Heart right ventricle (tissue), 16 donors: ENCODE data around the gene OR10H5. TPM values are rescaled to one million over a fixed set of nuclear protein-coding genes. Genes with fewer than 3 reads are reported as not detected.

Experiments used
- ATAC-seq, 8 donors: fragments of 200-7000 bp; cut with Tn5 transposase; one replicate each; pipeline ENCODE4 v1.9.1; 2020; ENCODE audit warnings: mild to moderate bottlenecking in 8 of 8, moderate library complexity in 8 of 8, moderate number of reproducible peaks in 1 of 8
- DNase-seq, 2 donors: peaks; one replicate each; pipeline ENCODE4 v3.0.0-alpha.2; 2020
- H3K27ac ChIP-seq, 10 donors: fragments of 200-600 bp; sonication (generic) in 2 of 10; one replicate each; pipeline versions ENCODE4 v1.5.0 to v1.8.0; 2020 to 2022; ENCODE audit warnings: mild to moderate bottlenecking in 3 of 10
- H3K27me3 ChIP-seq, 7 donors: fragments of 200-600 bp; one replicate each; pipeline ENCODE4 v1.8.0; 2021 to 2022; ENCODE audit warnings: mild to moderate bottlenecking in 2 of 7
- H3K36me3 ChIP-seq, 9 donors: fragments of 200-600 bp; sonication (generic) in 1 of 9; one replicate each; pipeline versions ENCODE4 v1.5.0 to v1.8.0; 2020 to 2022; ENCODE audit warnings: mild to moderate bottlenecking in 2 of 9
- H3K4me1 ChIP-seq, 9 donors: fragments of 200-600 bp; sonication (generic) in 1 of 9; one replicate each; pipeline versions ENCODE4 v1.5.0 to v1.8.0; 2020 to 2022; ENCODE audit warnings: mild to moderate bottlenecking in 4 of 9
- H3K4me3 ChIP-seq, 10 donors: fragments of 200-600 bp; sonication (generic) in 2 of 10; one replicate each; pipeline versions ENCODE4 v1.5.0 to v1.8.0; 2020 to 2022; ENCODE audit warnings: mild to moderate bottlenecking in 7 of 10, moderate library complexity in 2 of 10
- H3K9me3 ChIP-seq, 11 donors: fragments of 200-600 bp in 10 of 11; sonication (generic) in 2 of 11; one replicate each; pipeline versions ENCODE4 v1.5.0 to v1.8.0; 2013 to 2022; ENCODE audit warnings: mild to moderate bottlenecking in 2 of 11, control low read depth in 1 of 11, moderate library complexity in 1 of 11
- WGBS, 2 donors: extraction: QIAGEN DNeasy Blood & Tissue Kit; methylation state at CpG; one replicate each; pipeline ENCODE4 v1.1.7; 2013; ENCODE audit warnings: inconsistent platforms in 1 of 2; 5-methylcytosine and 5-hydroxymethylcytosine counted together
- intact Hi-C, 10 donors: fragments of 100-400 bp; cut with DNase I; formaldehyde crosslinking; loops; one replicate each; pipeline versions ENCODE4 v1.11.1 to v1.14.2; 2022
- long read RNA-seq, 3 donors: library from polyadenylated mRNA; unstranded; transcript quantifications; one replicate each; pipeline ENCODE4 v2.0.0, GENCODE V29; 2020 to 2021
- polyA plus RNA-seq, 2 donors: library from polyadenylated mRNA; stranded (reverse); fragments of 200-250 nt; gene quantifications; one replicate each; pipeline ENCODE4 v1.2.3, GENCODE V29; 2013
- total RNA-seq, 10 donors: library from RNA; stranded (reverse); fragmentation: NEBNext Ultra II Directional in 3 of 10; extraction: Animal tissue kit (Norgen Biotek cat#: 25700) in 3 of 10; gene quantifications; one replicate each; pipeline versions ENCODE4 v1.2.1 to v1.2.4, GENCODE V29; 2021 to 2023
- TF ChIP-seq, protein P1 (sequence below), 9 donors: fragments of 200-600 bp; sonication (generic) in 2 of 9; IDR thresholded peaks; one replicate each; pipeline versions ENCODE4 v1.5.0 to v1.8.0; 2021 to 2022; ENCODE audit warnings: antibody characterized with exemption in 9 of 9, mild to moderate bottlenecking in 5 of 9, moderate library complexity in 1 of 9
- donor health status: Arrhythmogenic right ventricular cardiomyopathy.
- donor health status: ischemic (EF 13 %, LVEDD 7.1; RV severe dilation, severe dysfunction).
- donor health status: healthy with polysubstance abuse.
- donor health status: DM: no; HTN: yes; CAD: no.
- donor health status: DM: no; HTN: no; CAD: no.
- donor health status: ischemic (EF 25% LVEDD 6.9; RV normal size, moderate dysfunction).
- donor health status: ischemic (EF 25% LVEDD 5.7; RV mildly dilated, moderate dysfunction).
- donor health status: healthy.
- donor health status: DM: yes; HTN: yes; CAD: no.
- donor health status: Ischemic cardiomyopathy.
- donor health status: ischemic (EF 35%, LVEDD 5.7; RV mildly dilated, moderate dysfunction).
- donor health status: nonischemic (EF 11% LVEDD 7.7; RV severe dilation, severe dysfunction).
- donor health status: DM: yes; HTN: yes; CAD: no.
- donor health status: PGD.
- donor health status: ischemic (EF 29% LVEDD 5.4; RV normal size, mild dysfunction).
- donor health status: nonischemic (EF 23%, LVEDD 6.1; RV moderate dilation, normal function).

OR10H5 gene
- total RNA-seq, result not detected
- polyA plus RNA-seq, result not detected
- long read RNA-seq, donor 1, result 0 reads
- long read RNA-seq, donor 2, result 0 reads
- long read RNA-seq, donor 3, result 0 reads

- ATAC-seq (no peak), DNase-seq (no peak)
- H3K4me3 ChIP-seq, result no peak within 1 kb of the TSS
- TF ChIP-seq, protein P1, sequence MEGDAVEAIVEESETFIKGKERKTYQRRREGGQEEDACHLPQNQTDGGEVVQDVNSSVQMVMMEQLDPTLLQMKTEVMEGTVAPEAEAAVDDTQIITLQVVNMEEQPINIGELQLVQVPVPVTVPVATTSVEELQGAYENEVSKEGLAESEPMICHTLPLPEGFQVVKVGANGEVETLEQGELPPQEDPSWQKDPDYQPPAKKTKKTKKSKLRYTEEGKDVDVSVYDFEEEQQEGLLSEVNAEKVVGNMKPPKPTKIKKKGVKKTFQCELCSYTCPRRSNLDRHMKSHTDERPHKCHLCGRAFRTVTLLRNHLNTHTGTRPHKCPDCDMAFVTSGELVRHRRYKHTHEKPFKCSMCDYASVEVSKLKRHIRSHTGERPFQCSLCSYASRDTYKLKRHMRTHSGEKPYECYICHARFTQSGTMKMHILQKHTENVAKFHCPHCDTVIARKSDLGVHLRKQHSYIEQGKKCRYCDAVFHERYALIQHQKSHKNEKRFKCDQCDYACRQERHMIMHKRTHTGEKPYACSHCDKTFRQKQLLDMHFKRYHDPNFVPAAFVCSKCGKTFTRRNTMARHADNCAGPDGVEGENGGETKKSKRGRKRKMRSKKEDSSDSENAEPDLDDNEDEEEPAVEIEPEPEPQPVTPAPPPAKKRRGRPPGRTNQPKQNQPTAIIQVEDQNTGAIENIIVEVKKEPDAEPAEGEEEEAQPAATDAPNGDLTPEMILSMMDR (IDR thresholded peaks at IDR 0.05), result no peak
- no peak within 1 kb of the TSS for H3K27ac ChIP-seq
- no peaks in the 10 kb centered on the region for H3K9me3 ChIP-seq
- H3K36me3 ChIP-seq, result no peaks in the 10 kb centered on the region
- H3K27me3 ChIP-seq, result peaks cover 0 to 23% (median 0%) of the 10 kb centered on the region in 7 donors
- no peaks in the 10 kb centered on the region for H3K4me1 ChIP-seq
- WGBS, 2 donors, result 65 to 67% methylated on average over 6 of the region's 6 CpGs
- intact Hi-C loops, result no loop called here
Measured at GRCh38 chr19:15787611-15788155, at the start of gene OR10H5. TSS of gene OR10H5 (plus strand) at chr19:15787661. CDS start at chr19:15794049, 6,388 bp downstream.

DNA sequence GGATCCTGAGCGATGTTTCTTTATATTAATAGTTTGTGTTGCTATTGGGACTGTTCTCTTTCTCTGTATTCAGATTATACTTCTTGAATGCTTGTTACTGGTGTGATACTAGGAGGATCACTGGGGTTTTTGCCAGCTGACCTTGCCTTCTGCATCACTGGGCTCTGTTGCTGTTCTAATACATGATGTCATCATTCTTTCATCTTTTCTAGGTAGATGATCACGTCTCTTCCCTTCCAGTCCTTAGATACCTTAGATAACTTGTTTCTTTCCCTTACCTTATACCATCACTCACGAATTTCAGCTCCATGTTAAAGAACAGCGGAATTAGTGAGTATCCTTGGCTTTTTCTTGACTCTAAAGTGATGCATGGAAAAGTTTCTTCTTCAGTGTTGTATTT is 49.7 kb upstream of the OR10H5 start, which contains the start of gene OR10H3:
Gene OR10H3, plus strand, starts transcription at position 264 of the 400 bp plus-strand sequence. CDS start 3,408 bp downstream, outside the sequence.
- Histone ChIP-seq H3K9me3 (peaks cover 0 to 25% (median 16%) of the 10 kb centered on the region in 11 donors), H3K36me3 (no peaks in the 10 kb centered on the region), H3K27me3 (peaks cover 0 to 5% (median 0%) of the 10 kb centered on the region in 7 donors), H3K27ac (no peak within 1 kb of the TSS), H3K4me3 (no peak within 1 kb of the TSS), H3K4me1 (peaks cover 0 to 4% (median 0%) of the 10 kb centered on the region in 9 donors)
- intact Hi-C loops, result no loop called here
- ATAC-seq (no peak), DNase-seq (no peak)
- 55 to 66% methylated on average over 4 of the region's 4 CpGs for WGBS, 2 donors
- TF ChIP-seq, protein P1 (IDR thresholded peaks at IDR 0.05), result no peak

DNA sequence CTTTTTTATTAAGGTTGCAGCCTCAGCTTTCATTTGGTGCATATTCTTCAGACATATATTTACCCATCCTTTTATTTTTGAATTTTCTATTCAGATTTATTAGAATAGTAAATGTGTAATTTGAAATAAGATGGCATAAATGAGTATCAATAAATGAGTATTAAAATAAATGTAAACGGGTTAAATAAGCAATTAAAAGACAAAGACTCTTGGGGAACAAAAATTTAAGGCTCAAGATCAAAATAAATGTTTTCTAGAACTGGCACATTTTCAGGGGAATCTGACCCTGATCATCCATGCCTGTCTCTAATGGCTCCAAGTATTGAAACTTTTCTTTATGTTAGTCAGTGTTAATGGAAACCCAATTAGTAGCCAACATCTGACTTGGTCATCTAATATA is 46.7 kb upstream of the OR10H5 start:
- Histone ChIP-seq H3K27me3 (peaks cover 0 to 16% (median 3%) of the 10 kb centered on the region in 7 donors), H3K27ac (no peak overlapping the region), H3K4me3 (no peak overlapping the region), H3K4me1 (no peaks in the 10 kb centered on the region), H3K36me3 (no peaks in the 10 kb centered on the region), H3K9me3 (peaks cover 0 to 25% (median 16%) of the 10 kb centered on the region in 11 donors)
- intact Hi-C loops, result no loop called here
- DNase-seq, result no peak
- ATAC-seq, result no peak
- WGBS, 2 donors, result 61 to 64% methylated on average over 1 of the region's 1 CpG
- TF ChIP-seq, protein P1 (IDR thresholded peaks at IDR 0.05), result no peak

- peaks cover 0 to 77% (median 26%) of the 10 kb centered on the region in 7 donors for H3K27me3 ChIP-seq
- H3K4me3 ChIP-seq, result no peak overlapping the region
- no peaks in the 10 kb centered on the region for H3K4me1 ChIP-seq
- no peaks in the 10 kb centered on the region for H3K36me3 ChIP-seq
- DNase-seq (no peak), ATAC-seq (no peak)
- intact Hi-C loops, result no loop called here
- peaks cover 0 to 6% (median 0%) of the 10 kb centered on the region in 11 donors for H3K9me3 ChIP-seq
- TF ChIP-seq, protein P1 (IDR thresholded peaks at IDR 0.05), result no peak
- WGBS, 2 donors, result 86 to 91% methylated on average over 2 of the region's 2 CpGs
- H3K27ac ChIP-seq, result no peak overlapping the region
Measured at GRCh38 chr19:15748239-15748638, 39.2 kb upstream of the OR10H5 start.
